Loucy (cell line): ENCODE results near the gene WASHC3.

ENCODE experiments used
- H2AFZ ChIP-seq: fragments of 200-600 bp; sonication (generic); 2 replicates; pipeline ENCODE4 v1.6.0; 2016; ENCODE audit warnings: antibody characterized with exemption, mild to moderate bottlenecking, low read length, moderate library complexity
- H3F3A ChIP-seq: fragments of 200-600 bp; 2 replicates; pipeline ENCODE4 v1.6.0; 2016; ENCODE audit warnings: antibody characterized with exemption, low read depth, mild to moderate bottlenecking
- H3K27me3 ChIP-seq: fragments of 200-600 bp; sonication (generic); 2 replicates; pipeline ENCODE4 v1.6.1; 2014; ENCODE audit warnings: low read length, mild to moderate bottlenecking; ENCODE audit not compliant: insufficient read depth, poor library complexity, severe bottlenecking
- H3K36me3 ChIP-seq: fragments of 200-600 bp; sonication (generic); 2 replicates; pipeline ENCODE4 v1.6.1; 2016; ENCODE audit warnings: low read length; ENCODE audit not compliant: insufficient read depth
- H3K4me1 ChIP-seq: fragments of 200-600 bp; sonication (generic); 2 replicates; pipeline ENCODE4 v1.5.1; 2014; ENCODE audit warnings: low read length, mild to moderate bottlenecking; ENCODE audit not compliant: insufficient read depth, poor library complexity, severe bottlenecking
- H3K4me2 ChIP-seq: fragments of 200-600 bp; sonication (generic); 2 replicates; pipeline ENCODE4 v1.6.0; 2014; ENCODE audit warnings: antibody characterized with exemption, low read length, low read depth, mild to moderate bottlenecking; ENCODE audit not compliant: poor library complexity, severe bottlenecking
- H3K4me3 ChIP-seq: fragments of 200-600 bp; sonication (generic); 2 replicates; pipeline ENCODE4 v1.5.1; 2014; ENCODE audit warnings: low read length, mild to moderate bottlenecking, mixed read lengths; ENCODE audit not compliant: poor library complexity, severe bottlenecking
- H3K79me2 ChIP-seq: fragments of 200-600 bp; sonication (generic); 2 replicates; pipeline ENCODE4 v1.6.1; 2014; ENCODE audit warnings: low read length; ENCODE audit not compliant: insufficient read depth
- H3K9ac ChIP-seq: fragments of 200-600 bp; sonication (generic); 2 replicates; pipeline ENCODE4 v1.6.0; 2014; ENCODE audit warnings: mild to moderate bottlenecking, low read depth, low read length, moderate library complexity; ENCODE audit not compliant: poor library complexity, severe bottlenecking
- H3K9me2 ChIP-seq: fragments of 200-600 bp; sonication (generic); replicated peaks from 2 replicates; pipeline ENCODE4 v1.6.1; 2016; ENCODE audit warnings: low read depth, low read length, mixed read lengths
- H3K9me3 ChIP-seq: fragments of 200-600 bp; sonication (generic); 2 replicates; pipeline ENCODE4 v1.6.1; 2014; ENCODE audit warnings: mild to moderate bottlenecking, antibody characterized with exemption, low read length, low read depth; ENCODE audit not compliant: insufficient read depth
- H4K20me1 ChIP-seq: fragments of 200-600 bp; sonication (generic); 2 replicates; pipeline ENCODE4 v1.6.0; 2014; ENCODE audit warnings: antibody characterized with exemption, low read length, mild to moderate bottlenecking; ENCODE audit not compliant: insufficient read depth, poor library complexity, severe bottlenecking
- EZH2phosphoT487 ChIP-seq: fragments of 200-600 bp; IDR thresholded peaks from 2 replicates; pipeline ENCODE4 v1.6.1; 2018; ENCODE audit warnings: antibody characterized with exemption, mild to moderate bottlenecking, moderate library complexity, borderline replicate concordance
- TF ChIP-seq, protein P1 (sequence below): fragments of 200-600 bp; sonication (generic); conservative IDR thresholded peaks from 2 replicates; pipeline ENCODE4 v1.5.1; 2014; ENCODE audit warnings: mild to moderate bottlenecking, antibody characterized with exemption, low read length

The WASHC3 gene

DNA sequence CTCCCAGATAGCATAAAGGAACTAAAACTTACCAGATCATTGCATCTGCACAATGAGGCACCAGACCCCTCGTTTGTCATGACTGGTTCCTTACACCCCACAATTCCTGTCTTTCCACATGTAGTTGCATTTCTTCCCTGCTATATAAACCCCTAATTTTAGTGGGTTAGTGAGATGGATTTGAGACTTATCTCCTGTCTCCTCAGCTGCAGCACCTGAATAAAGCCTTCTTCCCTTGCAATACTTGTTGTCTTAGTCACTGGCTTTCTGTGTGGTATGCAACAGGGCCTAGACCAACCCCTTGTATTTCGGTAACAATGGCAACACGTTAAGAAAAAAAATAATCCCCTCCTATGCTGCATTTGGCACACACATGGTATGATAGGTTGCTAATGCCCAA lies 45.1 kb upstream of the WASHC3 start:
- Histone ChIP-seq H3F3A (no peaks in the 10 kb centered on the region), H3K4me2 (no peak overlapping the region), H3K79me2 (no peaks in the 10 kb centered on the region), H3K9me3 (peaks cover 6% of the 10 kb centered on the region; the same call in 1 of the 2 replicates), H2AFZ (no peak overlapping the region), H3K4me3 (no peak overlapping the region), H4K20me1 (no peaks in the 10 kb centered on the region), H3K36me3 (peaks cover 42% of the 10 kb centered on the region), H3K4me1 (no peaks in the 10 kb centered on the region), H3K9me2 (no peaks in the 10 kb centered on the region), H3K27me3 (no peaks in the 10 kb centered on the region), H3K9ac (no peak overlapping the region)
- no peak for TF ChIP-seq EZH2phosphoT487
- TF ChIP-seq, protein P1, sequence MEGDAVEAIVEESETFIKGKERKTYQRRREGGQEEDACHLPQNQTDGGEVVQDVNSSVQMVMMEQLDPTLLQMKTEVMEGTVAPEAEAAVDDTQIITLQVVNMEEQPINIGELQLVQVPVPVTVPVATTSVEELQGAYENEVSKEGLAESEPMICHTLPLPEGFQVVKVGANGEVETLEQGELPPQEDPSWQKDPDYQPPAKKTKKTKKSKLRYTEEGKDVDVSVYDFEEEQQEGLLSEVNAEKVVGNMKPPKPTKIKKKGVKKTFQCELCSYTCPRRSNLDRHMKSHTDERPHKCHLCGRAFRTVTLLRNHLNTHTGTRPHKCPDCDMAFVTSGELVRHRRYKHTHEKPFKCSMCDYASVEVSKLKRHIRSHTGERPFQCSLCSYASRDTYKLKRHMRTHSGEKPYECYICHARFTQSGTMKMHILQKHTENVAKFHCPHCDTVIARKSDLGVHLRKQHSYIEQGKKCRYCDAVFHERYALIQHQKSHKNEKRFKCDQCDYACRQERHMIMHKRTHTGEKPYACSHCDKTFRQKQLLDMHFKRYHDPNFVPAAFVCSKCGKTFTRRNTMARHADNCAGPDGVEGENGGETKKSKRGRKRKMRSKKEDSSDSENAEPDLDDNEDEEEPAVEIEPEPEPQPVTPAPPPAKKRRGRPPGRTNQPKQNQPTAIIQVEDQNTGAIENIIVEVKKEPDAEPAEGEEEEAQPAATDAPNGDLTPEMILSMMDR, result no peak

DNA sequence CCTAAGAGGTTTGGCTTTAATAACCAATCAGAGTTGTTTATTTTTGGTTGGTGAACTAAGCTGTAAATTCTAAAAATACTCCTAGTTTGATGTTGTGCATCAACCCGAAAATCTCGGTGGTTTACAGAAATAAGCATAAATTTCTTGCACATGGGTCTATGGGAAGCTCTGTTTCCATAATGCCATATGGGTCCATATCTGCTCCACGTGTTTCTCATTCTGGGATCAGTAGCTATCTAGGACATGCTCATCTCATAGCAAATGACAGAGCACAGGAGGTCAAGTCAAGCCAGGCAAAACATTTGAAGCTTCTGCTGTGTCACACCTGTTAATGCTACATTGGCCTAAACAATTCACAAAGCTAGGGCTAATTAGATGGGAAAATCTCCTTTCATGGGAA lies 35.1 kb upstream of the WASHC3 start:
- H4K20me1 ChIP-seq, result no peaks in the 10 kb centered on the region
- peaks cover 48% of the 10 kb centered on the region; the same call in 1 of the 2 replicates for H3K36me3 ChIP-seq
- no peak overlapping the region for H3K4me3 ChIP-seq
- no peaks in the 10 kb centered on the region for H3K4me1 ChIP-seq
- no peaks in the 10 kb centered on the region for H3K9me3 ChIP-seq
- H3F3A ChIP-seq, result no peaks in the 10 kb centered on the region
- TF ChIP-seq, protein P1, result no peak
- TF ChIP-seq EZH2phosphoT487, result no peak
- no peaks in the 10 kb centered on the region for H3K79me2 ChIP-seq
- no peak overlapping the region for H3K9ac ChIP-seq
- no peaks in the 10 kb centered on the region for H3K9me2 ChIP-seq
- no peak overlapping the region for H3K4me2 ChIP-seq
- H3K27me3 ChIP-seq, result no peaks in the 10 kb centered on the region
- no peak overlapping the region for H2AFZ ChIP-seq

DNA sequence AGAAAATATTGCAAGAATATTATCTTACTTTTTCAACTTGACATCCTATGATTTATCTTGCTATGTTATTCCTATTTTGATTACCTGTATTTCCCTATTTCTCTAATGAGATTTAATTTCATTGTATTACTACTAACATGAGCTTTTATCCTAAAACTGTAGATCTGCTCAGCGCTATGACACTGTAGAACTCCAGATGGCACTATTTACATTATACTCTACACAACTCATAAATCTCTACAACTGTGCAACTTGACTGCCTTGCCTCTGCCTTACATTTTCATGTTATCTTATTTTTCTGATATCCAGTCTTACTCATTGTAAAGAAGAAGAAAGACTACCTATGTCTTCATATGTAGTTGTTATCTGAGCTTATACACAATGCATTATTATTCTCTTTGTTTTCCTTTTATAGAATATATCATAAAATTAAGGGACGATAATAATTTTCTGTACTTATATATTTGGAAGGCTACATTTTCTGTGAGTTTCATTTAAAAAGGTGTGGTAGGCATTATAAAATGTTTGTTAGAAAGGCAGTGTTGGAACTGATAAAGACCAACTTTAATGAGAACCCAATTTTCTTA lies 34.0 kb upstream of the WASHC3 start:
- no peak overlapping the region for H3K4me3 ChIP-seq
- no peaks in the 10 kb centered on the region for H3K4me1 ChIP-seq
- no peaks in the 10 kb centered on the region for H3K9me3 ChIP-seq
- no peak overlapping the region for H3K4me2 ChIP-seq
- H3K9me2 ChIP-seq, result no peaks in the 10 kb centered on the region
- TF ChIP-seq EZH2phosphoT487, result no peak
- TF ChIP-seq, protein P1, result peak; percentile 74
- H3K36me3 ChIP-seq, result peaks cover 48% of the 10 kb centered on the region; the same call in 1 of the 2 replicates
- H4K20me1 ChIP-seq, result no peaks in the 10 kb centered on the region
- H3F3A ChIP-seq, result no peaks in the 10 kb centered on the region
- H3K79me2 ChIP-seq, result no peaks in the 10 kb centered on the region
- H3K9ac ChIP-seq, result no peak overlapping the region
- H2AFZ ChIP-seq, result no peak overlapping the region
- H3K27me3 ChIP-seq, result no peaks in the 10 kb centered on the region
